ENCODE data around the gene MAN2B2.

DNA sequence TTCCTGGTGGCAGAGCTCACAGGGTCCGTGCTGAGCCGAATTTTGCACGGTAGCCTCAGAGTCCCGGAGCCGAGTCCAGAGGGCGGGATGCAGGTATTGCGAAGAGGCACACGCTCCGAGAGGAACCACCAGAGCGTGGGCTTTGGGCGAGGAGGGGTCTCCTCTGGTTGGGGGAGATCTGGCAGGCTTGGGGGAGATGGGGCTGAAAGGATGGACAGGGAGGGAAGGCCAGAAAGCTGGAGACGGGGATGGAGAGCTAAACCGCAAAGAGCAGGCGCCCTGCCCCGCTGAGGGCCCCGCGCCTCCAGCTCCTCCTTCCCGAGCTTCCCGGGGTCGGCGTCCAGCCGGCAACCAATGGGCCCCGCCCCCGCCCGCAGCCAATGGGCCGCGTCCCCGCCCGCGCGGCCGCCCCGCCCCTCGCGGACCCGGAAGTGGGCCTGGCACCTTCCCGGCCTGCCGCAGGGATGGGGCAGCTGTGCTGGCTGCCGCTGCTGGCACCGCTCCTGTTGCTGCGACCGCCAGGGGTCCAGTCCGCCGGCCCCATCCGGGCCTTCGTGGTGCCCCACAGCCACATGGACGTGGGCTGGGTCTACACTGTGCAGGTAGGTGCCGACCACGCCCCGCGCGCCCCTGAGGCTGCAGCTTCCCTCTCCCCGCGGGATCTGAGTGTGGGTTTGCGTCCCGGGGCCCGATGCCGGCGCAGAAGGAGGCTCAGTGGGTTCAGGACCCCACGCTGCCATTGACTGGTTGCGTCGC is at the start of gene MAN2B2:
- TF ChIP-seq, protein P1, sequence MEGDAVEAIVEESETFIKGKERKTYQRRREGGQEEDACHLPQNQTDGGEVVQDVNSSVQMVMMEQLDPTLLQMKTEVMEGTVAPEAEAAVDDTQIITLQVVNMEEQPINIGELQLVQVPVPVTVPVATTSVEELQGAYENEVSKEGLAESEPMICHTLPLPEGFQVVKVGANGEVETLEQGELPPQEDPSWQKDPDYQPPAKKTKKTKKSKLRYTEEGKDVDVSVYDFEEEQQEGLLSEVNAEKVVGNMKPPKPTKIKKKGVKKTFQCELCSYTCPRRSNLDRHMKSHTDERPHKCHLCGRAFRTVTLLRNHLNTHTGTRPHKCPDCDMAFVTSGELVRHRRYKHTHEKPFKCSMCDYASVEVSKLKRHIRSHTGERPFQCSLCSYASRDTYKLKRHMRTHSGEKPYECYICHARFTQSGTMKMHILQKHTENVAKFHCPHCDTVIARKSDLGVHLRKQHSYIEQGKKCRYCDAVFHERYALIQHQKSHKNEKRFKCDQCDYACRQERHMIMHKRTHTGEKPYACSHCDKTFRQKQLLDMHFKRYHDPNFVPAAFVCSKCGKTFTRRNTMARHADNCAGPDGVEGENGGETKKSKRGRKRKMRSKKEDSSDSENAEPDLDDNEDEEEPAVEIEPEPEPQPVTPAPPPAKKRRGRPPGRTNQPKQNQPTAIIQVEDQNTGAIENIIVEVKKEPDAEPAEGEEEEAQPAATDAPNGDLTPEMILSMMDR (IDR thresholded peaks at IDR 0.05 in 8 of 11, conservative IDR thresholded peaks at IDR 0.05 in 3 of 11), result peak in 7 of 11 experiments; percentile 9 to 36 (median 21)
- TF ChIP-seq POLR2A (IDR thresholded peaks at IDR 0.05), result peak in 2 of 3 donors; percentile 34 to 46
